SHP77 (cell line): ENCODE measurements around the gene CALHM6.

Source experiments
- DNase-seq, 2 experiments: peaks; one replicate each; lab custom pipeline; 2025; lab: John Stamatoyannopoulos, UW

The CALHM6 gene

DNA sequence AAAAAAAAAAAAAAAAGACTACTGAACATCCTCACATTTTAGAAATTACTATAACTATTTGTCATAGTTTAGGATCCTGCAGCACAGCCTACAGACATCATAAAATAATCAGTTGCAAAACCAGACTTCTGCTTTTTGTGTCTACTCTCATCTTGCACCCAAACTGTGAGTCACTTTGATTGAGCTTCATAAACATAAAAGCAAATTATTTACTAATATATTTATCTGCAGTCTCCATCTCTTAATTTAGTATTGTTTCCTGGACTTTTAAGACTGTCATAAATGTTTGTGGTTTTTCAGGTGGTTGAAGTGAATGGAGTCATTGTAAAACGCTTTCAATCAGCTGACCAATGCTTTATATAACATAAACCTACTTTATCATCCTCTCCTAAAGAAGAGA is 14.8 kb upstream of the CALHM6 start:
- no peak for DNase-seq

DNA sequence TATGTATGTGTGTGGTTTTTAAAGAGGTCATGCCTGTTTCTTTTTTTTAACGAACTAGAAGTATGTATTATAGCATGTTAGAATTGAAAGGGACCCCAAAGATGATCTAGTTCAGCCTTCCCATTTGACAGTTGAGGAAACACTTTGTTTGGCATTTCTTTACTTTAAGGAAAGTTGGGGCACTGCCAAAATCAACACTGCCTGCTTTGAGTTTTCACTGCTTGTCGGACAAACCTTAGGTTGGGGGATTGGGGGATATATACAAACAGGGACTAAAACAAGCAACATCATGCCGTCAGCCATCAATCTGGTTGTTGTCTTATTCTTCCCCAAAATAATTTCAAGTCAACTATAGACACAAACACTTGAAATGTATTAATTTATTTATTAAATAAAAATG is 14.1 kb upstream of the CALHM6 start:
- DNase-seq = peak in 1 of 2 experiments; percentile 11

DNA sequence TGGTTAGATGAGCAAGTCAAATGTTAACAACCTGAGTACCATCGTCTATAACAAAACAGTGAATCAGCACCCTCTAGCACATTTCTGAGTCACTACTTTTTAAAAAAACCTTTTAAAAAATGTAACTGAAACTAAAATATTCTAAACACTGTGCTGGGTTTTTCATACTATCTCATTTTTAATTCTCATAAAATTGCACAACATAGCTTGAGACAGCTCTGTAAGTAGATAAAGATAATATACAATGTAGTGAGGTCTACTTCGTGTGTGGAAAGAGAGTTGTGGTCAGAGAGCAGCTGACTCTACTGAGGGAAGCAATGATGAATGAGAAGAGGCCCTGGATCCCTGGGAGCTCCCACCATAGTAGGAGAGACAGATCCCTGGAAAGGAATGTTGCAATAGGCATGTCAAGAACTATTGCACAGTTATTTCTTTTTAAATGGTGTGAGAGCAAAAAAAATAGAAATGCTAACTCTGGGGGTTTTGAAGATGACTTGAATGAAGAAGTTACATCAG is 13.6 kb upstream of the CALHM6 start:
- DNase-seq = no peak

DNA sequence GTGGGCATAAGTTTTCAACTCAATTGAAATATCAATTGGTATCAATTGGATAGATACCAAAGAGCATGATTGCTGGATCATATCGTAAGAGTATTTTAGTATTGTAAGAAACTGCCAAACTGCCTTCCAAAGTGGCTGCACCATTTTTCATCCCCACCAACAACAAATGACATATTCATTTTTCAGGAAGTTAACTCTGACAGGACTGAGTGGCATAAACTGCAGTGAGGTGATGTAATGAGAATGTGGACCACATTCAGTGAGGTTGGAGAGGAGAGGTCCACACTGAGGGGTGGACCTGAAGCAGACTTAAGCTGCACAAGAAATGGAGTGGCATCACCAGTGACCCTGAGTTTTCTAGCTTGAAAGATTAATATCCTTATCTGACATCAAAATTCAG is 11.6 kb upstream of the CALHM6 start:
- DNase-seq = no peak

DNA sequence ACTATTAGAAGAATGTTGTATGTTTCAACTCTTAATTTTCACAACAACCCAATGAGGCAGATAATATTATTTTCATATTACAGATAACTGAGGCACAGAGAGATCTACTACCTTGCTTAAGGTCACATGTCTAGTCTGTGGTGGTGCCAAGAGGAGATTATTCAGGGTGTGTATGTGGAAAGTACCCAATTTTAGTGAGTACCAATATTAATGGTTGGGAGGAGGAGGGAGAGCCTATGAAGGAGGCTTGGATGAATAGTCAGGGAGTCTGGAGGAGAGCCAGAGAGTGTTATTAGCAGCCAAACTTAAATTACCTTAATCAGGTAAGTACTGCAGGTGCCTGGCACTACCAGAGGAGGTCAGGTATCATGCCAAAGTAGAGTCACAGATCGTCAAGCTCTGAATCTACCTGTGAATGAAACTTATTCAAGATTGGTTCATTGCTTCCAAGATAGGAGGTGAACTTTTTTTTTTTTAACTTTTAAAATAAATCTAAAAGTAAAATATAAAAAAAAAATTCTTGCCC is 10.9 kb upstream of the CALHM6 start:
- no peak for DNase-seq

DNA sequence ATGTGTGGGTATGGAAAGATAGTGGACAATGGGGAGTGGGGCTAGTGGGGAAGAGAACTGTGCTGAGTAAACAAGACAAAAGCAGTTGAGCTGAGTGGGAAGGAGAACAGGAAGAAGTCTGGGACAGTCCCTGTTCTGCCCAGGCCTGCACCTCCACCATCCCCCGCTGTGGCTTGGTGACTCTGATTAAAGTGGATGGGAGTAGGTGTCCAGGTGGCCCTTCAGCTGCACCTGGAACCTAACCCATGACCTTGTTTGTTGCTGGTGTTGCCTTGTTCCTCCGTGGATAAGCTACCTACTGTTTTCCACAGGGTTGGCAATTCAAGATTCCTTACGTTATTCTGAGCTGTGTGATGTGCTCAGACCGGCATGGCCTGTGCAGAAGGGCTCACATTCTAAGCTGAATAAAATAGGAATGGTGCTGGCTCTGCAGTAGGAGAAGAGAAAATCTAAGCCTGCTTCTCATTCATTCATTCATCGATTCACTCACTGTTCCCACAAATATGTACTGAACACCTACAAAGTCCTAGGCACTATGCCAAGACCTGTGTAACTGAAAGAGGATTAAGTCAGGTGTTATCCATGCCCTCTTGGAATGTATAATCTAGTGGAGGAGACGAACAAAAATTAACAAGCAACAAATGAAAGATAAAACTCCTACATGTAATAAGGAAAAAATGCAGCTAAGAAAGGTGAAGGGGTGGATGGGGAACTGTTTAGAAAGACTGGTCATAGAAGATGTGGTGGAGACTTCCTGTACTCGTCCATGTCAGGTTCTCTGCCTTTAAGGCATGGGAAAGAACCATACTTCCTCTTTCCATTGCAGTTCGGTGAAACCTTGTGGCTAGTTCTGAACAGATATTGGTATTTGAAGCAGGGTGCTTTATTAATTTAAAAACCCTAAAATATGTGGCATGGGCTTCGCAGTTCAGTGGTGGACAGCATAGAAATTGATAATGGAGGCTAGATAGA is 10.1 kb upstream of the CALHM6 start:
- no peak for DNase-seq

DNA sequence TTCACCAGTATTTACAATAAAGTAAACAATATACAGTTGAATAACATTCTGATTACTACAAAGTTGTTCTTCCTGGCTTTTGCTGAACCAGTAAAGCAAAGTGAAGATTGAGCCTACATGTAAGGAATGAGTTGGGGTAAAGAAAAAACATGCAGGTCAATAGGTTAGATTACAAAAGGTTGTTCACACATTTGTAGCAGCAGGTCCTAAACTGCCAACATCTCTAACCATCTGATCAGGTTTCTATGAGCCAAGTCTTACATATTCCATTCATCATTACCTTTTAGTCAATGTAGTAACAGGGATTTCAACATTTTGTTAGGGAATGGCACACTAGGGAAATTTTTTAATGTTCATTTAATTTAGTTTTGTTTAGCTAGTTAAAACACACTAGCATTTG is 9.3 kb upstream of the CALHM6 start:
- DNase-seq = no peak

DNA sequence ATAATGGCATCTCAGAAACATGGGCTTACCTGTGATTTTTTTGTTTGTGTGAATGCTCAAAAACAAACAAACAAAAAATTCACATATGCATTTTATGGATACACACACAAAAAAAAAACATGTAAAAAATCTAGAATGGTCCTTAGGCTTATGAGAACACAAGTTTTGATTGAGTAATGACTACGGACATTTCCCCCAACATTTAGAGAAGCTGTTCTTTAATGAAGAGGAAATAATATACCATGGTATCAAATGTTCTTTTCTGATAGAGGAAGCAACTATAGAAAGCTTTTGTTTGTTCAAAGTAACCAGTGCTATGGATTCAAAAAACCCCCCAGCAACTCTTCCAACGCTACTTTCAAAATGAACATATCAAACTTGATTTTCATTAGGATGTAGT is 8.6 kb upstream of the CALHM6 start:
- no peak for DNase-seq

DNA sequence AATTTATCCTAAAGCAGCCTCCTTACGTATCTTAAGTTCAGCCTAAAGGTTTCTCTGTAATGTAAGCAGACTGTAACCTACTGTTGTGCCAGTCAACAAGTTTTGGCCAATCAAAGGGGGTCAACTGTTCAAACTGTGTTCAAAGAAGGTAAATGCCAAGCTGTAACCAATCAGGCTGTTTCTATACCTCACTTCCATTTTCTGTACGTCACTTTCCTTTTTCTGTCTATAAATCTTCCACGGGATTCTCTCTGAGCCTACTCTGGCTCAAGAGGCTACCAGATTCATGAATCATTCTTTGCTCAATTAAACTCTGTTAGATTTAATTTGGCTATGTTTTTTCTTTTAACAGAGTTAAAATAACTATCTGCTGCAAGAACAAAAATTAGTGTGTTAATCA is 5.1 kb upstream of the CALHM6 start:
- DNase-seq = no peak

DNA sequence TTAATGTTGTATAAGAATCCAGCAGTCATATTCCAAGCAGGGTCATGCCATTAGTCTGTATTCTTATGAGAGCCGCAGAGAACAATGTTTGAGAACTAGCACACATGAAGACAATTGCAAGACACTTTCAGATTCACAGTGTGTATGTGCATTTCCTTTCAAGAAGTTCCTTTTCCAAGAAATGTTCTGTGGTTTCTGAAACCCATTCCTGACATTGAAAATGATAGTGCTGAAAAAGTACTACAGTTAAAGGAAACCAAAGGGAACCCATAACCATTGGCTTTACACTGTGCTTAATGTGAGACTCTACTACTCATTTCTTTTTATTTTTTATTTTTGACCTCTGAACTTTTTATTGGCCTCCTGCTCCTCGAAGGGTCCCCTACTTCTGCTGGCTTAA is 4.2 kb upstream of the CALHM6 start:
- no peak for DNase-seq

DNA sequence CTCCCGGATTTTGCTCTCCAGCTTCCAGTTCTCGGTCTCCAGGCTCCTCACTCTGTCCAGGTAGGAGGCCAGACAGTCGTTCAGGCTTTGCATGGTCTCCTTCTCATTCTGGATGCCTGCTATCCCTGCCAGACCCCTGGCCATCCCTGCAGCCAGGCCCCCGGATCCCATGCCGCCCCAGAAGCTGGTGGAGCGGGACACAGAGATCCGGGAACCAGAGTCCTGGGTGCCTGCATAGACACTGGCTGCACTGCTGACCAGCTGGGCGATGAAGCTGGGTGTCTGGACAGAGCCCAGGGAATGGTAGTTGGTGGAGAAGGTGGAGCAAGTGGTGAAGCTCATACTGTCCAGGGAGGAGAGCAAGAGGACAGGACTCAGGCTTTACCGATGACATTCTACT is 2.9 kb upstream of the CALHM6 start:
- no peak for DNase-seq

DNA sequence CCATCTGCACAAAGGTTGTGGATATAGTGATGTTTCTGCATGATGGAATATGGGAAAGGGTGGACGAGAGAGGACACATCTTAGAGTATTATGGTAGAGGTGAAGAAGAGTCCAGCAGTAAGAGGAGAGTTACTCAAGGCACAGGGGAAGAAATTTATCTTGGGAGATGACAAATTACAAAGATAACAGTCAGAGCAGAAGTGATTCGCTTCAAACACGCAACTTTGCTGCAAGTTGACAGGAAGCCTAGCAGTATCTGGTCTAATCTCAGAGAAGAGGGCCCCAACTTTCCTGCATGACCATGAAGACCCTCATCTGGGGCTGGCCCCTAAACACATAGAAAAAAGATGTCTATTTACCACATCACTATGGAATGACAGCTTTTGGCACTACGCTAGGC is 1.2 kb upstream of the CALHM6 start:
- no peak for DNase-seq

DNA sequence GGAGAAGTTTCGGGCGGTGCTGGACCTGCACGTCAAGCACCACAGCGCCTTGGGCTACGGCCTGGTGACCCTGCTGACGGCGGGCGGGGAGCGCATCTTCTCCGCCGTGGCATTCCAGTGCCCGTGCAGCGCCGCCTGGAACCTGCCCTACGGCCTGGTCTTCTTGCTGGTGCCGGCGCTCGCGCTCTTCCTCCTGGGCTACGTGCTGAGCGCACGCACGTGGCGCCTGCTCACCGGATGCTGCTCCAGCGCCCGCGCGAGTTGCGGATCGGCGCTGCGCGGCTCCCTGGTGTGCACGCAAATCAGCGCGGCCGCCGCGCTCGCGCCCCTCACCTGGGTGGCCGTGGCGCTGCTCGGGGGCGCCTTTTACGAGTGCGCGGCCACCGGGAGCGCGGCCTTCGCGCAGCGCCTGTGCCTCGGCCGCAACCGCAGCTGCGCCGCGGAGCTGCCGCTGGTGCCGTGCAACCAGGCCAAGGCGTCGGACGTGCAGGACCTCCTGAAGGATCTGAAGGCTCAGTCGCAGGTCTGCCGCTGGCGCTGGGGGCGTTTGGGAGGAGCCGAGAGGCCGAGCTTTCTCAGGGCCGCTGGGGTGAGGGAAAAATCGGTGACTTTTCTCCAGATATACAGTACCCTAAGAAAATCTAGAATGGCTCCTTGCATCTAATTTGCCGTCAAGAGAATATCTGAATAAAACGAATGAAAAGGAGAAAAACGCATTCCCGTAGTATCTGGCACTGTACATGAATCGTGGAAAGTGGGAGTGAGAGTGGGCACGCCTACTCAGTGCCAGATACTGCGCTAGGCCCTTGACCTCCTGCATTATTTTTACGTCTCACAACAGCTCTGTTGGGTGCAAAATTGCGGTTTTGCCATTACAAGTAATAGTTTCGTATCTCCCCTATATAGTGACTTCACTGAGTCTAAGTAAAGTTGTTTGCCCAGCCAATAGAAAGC is 1.0 kb downstream of the CALHM6 start:
- no peak for DNase-seq

DNA sequence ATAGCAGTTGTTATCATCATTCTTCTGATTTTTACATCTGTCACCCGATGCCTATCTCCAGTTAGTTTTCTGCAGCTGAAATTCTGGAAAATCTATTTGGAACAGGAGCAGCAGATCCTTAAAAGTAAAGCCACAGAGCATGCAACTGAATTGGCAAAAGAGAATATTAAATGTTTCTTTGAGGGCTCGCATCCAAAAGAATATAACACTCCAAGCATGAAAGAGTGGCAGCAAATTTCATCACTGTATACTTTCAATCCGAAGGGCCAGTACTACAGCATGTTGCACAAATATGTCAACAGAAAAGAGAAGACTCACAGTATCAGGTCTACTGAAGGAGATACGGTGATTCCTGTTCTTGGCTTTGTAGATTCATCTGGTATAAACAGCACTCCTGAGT is 2.1 kb downstream of the CALHM6 start:
- DNase-seq = no peak

DNA sequence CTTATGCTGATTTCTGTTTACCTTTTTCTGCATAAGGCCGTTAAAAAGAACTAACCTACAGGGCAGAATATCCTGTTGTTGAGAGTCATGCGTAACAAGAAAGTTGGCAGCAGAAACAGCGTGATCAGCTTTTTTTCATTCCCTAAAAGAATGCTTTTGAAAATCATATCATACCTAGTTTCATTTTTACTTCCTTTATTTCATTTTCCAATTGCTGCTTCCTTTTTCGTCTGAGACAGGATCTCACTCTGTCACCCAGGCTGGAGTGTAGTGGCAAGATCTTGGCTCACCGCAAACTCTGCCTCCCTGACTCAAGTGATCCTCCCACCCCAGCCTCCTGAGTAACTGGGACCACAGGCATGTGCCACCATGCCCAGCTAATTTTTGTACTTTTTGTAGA is 4.1 kb downstream of the CALHM6 start:
- DNase-seq = no peak

DNA sequence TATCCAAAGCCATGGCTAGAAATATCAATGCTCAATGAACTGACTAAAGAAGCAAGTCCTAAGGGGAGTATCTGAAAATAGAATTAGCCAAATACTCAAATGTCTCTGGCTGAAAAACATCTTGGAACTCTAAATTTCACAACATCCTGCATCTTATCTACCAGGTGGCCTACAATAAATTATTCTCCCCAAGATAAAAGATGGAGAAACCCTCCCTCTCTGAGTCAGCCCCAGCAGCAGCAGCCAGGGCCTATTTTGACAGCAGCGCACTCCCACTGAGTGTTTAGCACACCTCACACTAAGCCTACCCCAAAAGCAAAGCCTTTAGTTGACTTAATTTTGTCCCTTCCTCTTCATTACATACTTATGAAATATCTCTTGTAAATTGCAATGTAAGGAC is 5.9 kb downstream of the CALHM6 start:
- no peak for DNase-seq

DNA sequence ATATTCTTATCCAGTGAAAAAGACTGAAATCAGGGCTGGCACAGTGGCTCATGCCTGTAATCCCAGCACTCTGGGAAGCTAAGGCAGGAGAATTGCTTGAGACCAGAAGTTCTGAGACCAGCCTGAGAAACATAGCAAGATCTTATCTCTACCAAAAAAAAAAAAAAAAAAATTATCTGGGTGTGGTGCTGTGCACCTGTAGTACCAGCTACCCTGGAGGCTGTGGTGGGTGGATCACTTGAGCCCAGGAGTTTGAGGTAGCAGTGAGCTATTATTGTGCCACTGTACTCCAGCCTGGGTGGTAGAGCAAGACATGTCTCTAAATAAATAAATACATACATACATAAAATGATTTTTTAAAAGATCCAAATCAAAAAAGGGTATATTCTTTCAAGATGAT is 6.3 kb downstream of the CALHM6 start:
- no peak for DNase-seq

DNA sequence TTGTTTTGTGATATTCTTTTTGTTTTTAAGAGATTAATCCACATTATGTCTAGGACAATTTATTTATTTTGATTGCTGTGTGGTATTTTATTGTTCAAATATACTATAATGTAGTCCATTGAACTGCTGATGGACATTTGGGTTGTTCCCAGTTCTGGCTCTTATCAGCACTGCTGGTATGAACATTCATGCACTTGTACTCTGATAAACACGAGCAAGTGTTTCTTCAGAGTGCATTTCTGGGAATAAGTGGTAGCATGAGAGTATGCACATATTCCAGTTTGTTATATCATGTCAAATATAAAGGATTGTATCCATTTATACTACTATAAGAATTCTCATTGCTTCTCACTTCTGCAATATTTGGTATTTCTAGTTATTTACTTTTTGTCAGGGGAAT is 7.1 kb downstream of the CALHM6 start:
- DNase-seq = no peak

DNA sequence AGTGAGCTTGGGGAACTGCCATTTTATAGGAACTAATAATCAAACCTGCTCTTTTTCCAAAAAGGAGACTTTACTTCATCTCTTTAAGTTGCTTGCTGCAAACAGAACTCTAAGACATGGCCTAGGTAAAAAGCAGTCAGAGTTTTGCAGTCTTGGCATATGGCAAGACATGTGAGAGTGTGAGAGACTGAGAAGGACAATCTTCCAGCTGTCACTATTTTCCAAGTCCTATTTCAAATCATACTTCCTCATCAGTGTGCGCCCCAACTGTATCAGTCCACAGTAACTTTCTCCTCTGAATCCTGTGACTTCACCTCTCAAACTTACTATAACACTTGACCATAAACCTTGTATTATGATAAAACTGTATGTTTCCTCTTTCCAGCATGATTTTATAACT is 10.4 kb downstream of the CALHM6 start:
- DNase-seq = no peak

DNA sequence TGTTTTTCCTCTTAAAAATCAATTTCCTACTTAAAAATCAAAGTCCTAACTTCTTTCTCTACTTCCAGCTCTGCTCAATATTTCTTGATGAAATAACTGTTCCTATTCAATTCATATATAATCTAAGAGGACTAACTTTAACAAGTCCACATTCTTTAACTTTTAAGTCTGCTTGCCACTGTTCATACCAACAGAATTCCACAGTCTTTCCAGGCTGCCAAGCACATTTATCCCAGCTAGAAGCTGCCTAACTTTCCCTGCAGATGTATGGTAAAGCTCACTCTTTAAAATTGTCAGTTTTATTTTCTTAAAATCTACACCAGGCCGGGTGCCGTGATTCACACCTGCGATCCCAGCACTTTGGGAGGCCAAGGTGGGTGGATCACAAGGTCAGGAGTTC is 11.5 kb downstream of the CALHM6 start:
- no peak for DNase-seq

DNA sequence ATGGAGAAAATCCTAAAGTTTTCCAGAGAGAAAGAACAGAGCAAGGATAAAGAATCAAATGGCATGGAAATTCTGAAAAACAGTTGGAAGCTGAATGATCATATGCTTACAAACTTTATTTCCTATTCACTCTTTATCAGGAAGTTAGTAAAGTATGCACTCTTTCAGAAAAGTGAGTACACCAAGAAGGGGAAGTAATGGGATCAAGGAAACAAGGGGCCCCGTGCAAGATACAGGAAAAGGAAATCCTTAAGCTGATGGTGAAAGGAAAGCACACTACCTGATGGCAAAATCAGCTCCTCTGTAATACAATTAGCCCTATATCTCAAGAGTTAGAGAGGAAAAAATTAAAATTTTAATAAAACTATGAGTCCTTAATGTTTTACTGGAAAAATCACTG is 14.0 kb downstream of the CALHM6 start:
- DNase-seq = no peak

DNA sequence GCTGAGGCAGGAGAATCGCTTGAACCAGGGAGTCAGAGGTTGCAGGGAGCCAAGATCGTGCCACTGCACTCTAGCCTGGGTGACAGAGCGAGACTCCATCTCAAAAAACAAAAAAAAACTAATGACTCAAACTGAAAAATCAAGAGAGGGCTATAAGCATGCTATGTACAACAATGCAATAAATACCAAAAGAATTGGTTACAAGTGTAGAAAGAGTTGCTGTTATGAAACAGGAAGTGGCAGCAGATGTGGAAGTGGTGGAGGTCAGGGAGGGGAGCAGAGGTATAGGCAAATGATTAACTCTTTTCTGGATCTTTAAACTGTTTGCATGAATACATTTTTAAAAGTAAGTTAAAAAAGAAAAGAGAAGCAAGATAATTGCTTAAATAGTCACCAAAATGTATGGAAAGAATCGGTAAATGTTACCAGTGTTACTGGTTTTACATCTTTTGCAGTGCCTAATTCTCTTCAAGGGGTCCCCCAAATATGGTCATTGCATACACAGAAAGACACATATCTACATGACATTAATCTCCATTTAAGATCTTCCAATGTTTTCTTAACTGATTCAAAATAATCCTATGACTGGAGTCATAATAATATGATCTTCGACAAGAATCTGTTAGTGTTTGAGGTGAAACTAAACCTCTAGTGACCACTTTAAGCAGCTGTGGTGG is 15.0 kb downstream of the CALHM6 start:
- no peak for DNase-seq
